Stimulated activated naive B cell treated with anti-CD40 and anti-IgM and Interleukin-4, amounts not matched to agents 10 μg/mL and 1 μg/mL and 100 μg/mL, for 72 hours (primary cell): ENCODE measurements around the gene APAF1.

ENCODE experiments used
- ATAC-seq, 2 donors: fragments of 150-1000 bp; cut with Tn5 transposase; replicated peaks; 2 replicates each; pipeline ENCODE4 v1.10.0; 2021; ENCODE audit warnings: moderate library complexity in 1 of 2
- DNase-seq: peaks from one replicate; pipeline ENCODE4 v3.0.0; 2021
- H3K27ac Mint-ChIP-seq: one replicate; pipeline ENCODE4 v1.8.0; 2022; ENCODE audit warnings: mild to moderate bottlenecking, mixed read lengths
- H3K27me3 Mint-ChIP-seq, 2 donors: one replicate each; pipeline ENCODE4 v1.8.0; 2022; ENCODE audit warnings: mixed read lengths in 2 of 2
- H3K36me3 Mint-ChIP-seq, 2 donors: one replicate each; pipeline ENCODE4 v1.8.0; 2022; ENCODE audit warnings: mixed read lengths in 2 of 2, mild to moderate bottlenecking in 1 of 2
- H3K4me1 Mint-ChIP-seq, 2 donors: one replicate each; pipeline ENCODE4 v1.8.0; 2022; ENCODE audit warnings: mixed read lengths in 2 of 2, mild to moderate bottlenecking in 1 of 2
- H3K4me3 Mint-ChIP-seq, 2 donors: one replicate each; pipeline ENCODE4 v1.8.0; 2022; ENCODE audit warnings: mild to moderate bottlenecking in 2 of 2, mixed read lengths in 2 of 2, moderate library complexity in 1 of 2
- H3K9me3 Mint-ChIP-seq, 2 donors: one replicate each; pipeline ENCODE4 v1.8.0; 2022; ENCODE audit warnings: mixed read lengths in 2 of 2, mild to moderate bottlenecking in 1 of 2

Gene APAF1

DNA sequence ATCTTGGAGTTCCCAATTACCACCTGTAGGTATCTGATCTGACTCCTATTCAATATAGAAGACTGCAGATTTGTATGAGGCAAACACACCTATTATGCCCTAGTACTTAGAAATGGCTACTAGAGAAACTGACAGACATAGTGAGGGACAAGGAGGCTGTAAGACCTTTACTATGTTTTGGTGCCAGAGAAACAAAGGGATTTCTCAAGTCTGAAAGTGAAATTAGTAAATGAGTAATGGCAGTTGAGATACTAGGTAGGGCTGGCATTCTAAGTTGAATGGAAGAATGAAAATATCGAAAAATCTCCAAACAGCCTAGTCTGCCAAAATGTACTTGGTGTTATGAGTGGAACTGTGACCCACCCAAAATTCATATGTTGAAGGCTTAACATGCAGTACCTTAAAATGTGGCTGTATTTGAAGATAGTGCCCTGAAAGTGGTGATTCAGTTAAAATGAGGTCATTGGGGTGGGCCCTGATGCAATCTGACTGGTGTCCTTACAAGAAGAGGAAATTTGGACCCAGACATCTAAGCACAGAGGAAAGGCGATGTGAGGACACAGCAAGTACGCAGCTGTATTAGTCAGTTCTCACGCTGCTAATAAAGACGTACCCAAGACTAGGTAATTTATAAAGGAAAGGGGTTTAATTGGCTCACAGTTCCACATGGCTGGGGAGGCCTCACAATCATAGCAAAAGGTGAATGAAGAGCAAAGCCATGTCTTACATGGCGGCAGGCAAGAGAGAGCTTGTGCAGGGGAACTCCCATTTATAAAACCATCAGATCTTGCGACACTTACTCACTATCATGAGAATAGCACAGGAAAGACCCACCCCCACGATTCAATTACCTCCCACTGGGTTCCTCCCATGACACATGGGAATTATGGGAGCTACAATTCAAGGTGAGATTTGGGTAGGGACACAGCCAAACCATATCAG is 127.0 kb downstream of the APAF1 start:
- H3K9me3 Mint-ChIP-seq = peaks cover 4% of the 10 kb centered on the region in 2 donors
- DNase-seq (no peak), ATAC-seq (no peak)
- H3K4me1 Mint-ChIP-seq = no peaks in the 10 kb centered on the region
- no peak overlapping the region for H3K4me3 Mint-ChIP-seq
- H3K36me3 Mint-ChIP-seq = no peaks in the 10 kb centered on the region
- peaks cover 0 to 11% of the 10 kb centered on the region in 2 donors for H3K27me3 Mint-ChIP-seq
- no peak overlapping the region for H3K27ac Mint-ChIP-seq

DNA sequence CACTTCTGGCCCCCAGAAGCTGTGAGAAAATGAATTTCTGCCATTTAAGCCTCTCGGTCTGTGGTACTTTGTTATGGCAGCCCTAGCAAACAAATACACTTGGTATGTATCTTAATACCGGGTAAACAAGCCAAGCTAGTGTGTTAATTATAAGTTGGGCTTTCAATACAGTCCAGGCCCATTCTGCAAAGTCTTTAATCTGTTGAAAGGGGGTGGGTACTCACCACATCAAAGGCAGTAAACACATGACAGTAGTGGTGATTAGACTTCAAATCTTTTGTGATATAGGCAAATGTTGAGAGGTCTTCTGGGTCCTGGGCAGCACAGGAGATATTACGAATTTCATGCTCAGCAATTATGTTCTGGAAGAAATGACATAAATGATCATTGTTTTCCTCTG is 127.7 kb downstream of the APAF1 start:
- Mint-ChIP-seq H3K36me3 (no peaks in the 10 kb centered on the region), H3K9me3 (peaks cover 4% of the 10 kb centered on the region in 2 donors), H3K27ac (no peak overlapping the region), H3K27me3 (peaks cover 0 to 11% of the 10 kb centered on the region in 2 donors), H3K4me3 (no peak overlapping the region), H3K4me1 (no peaks in the 10 kb centered on the region)
- ATAC-seq = no peak
- no peak for DNase-seq

DNA sequence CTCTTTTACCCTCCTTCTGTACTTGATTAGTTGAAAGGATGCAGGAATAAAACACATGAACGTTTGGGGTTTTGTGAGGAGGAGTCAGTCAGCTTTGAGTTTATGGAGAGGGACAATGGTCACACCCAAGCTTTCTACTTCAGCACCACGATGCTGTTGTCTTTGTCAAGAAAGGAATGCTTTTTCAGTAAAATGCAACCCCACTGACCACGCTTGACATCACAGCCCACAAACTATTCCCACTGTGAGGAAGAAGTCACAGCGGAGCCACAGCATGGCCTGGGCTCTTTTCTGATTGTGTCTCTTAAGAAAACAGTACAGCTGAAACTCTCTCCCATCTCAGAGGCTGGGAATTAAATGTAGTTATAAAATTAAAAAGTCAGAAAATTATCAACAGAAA is 135.2 kb downstream of the APAF1 start:
- ATAC-seq (no peak), DNase-seq (no peak)
- Mint-ChIP-seq H3K4me3 (no peak overlapping the region), H3K9me3 (no peaks in the 10 kb centered on the region), H3K27me3 (peaks cover 16 to 17% of the 10 kb centered on the region in 2 donors), H3K27ac (no peak overlapping the region), H3K4me1 (no peaks in the 10 kb centered on the region), H3K36me3 (no peaks in the 10 kb centered on the region)

DNA sequence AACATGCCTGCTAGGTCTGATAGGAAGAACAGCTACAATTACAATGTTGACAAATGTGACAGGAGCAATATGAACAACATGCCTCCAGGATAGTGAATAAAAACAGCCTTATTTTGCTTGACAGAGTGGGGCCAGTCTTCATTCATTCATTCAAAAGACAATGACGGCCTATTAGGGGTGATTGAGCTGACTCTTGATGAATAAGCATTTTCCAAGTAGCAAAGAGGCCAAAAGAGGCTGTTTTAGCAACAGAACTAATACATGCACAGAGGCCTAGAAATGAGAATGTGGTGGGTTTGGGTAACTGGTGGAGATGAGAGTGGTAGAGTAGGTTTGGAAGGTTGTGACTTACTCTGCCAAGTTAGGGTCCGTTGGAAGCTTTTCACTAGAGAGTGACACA is 138.3 kb downstream of the APAF1 start:
- H3K4me1 Mint-ChIP-seq = no peaks in the 10 kb centered on the region
- DNase-seq (no peak), ATAC-seq (no peak)
- no peak overlapping the region for H3K4me3 Mint-ChIP-seq
- peaks cover 15 to 27% of the 10 kb centered on the region in 2 donors for H3K27me3 Mint-ChIP-seq
- no peaks in the 10 kb centered on the region for H3K36me3 Mint-ChIP-seq
- no peak overlapping the region for H3K27ac Mint-ChIP-seq
- H3K9me3 Mint-ChIP-seq = no peaks in the 10 kb centered on the region
